Measurements from ENCODE around the gene ZNF444.

ZNF444 gene

GRCh38 chr19:56158170-56158757, 17.2 kb downstream of the ZNF444 start:
- no peak overlapping the region for H2AFZ ChIP-seq (ENCODE audit: low read length)
- no peaks in the 10 kb centered on the region for H3K79me2 ChIP-seq (ENCODE audit: insufficient read depth, low read length)
- TF ChIP-seq EZH2phosphoT487 (IDR thresholded peaks at IDR 0.05; ENCODE audit: borderline replicate concordance) (no peak), CTCF (conservative IDR thresholded peaks at IDR 0.05; ENCODE audit: low read length) (no peak)
- no peak overlapping the region for H3K4me3 ChIP-seq (ENCODE audit: low read length, poor library complexity, severe bottlenecking)
- no peaks in the 10 kb centered on the region for H3K9me3 ChIP-seq (ENCODE audit: insufficient read depth, low read depth, low read length)
- H3K9me2 ChIP-seq (replicated peaks; ENCODE audit: low read depth, low read length), result no peaks in the 10 kb centered on the region
- peaks cover 53% of the 10 kb centered on the region; the same call in 1 of the 2 replicates for H3K36me3 ChIP-seq (ENCODE audit: insufficient read depth, low read length)
- no peak overlapping the region for H3K4me2 ChIP-seq (ENCODE audit: low read depth, low read length, poor library complexity, severe bottlenecking)
- H3K9ac ChIP-seq (ENCODE audit: low read depth, low read length, poor library complexity, severe bottlenecking), result no peak overlapping the region
- H4K20me1 ChIP-seq (ENCODE audit: insufficient read depth, low read length, poor library complexity, severe bottlenecking), result peaks cover 7% of the 10 kb centered on the region
- H3K27me3 ChIP-seq (ENCODE audit: insufficient read depth, low read length, poor library complexity, severe bottlenecking), result no peaks in the 10 kb centered on the region
- H3K4me1 ChIP-seq (ENCODE audit: insufficient read depth, low read length, poor library complexity, severe bottlenecking), result peaks cover 16% of the 10 kb centered on the region
- no peaks in the 10 kb centered on the region for H3F3A ChIP-seq (ENCODE audit: low read depth)

- peaks cover 20% of the 10 kb centered on the region for H3K4me1 ChIP-seq (ENCODE audit: insufficient read depth, low read length, poor library complexity, severe bottlenecking)
- H3K9me2 ChIP-seq (replicated peaks; ENCODE audit: low read depth, low read length), result no peaks in the 10 kb centered on the region
- H3K4me3 ChIP-seq (ENCODE audit: low read length, poor library complexity, severe bottlenecking), result no peak overlapping the region
- H3K9me3 ChIP-seq (ENCODE audit: insufficient read depth, low read depth, low read length), result no peaks in the 10 kb centered on the region
- no peak for TF ChIP-seq CTCF (conservative IDR thresholded peaks at IDR 0.05; ENCODE audit: low read length)
- TF ChIP-seq EZH2phosphoT487 (IDR thresholded peaks at IDR 0.05; ENCODE audit: borderline replicate concordance), result no peak
- peaks cover 51% of the 10 kb centered on the region; the same call in 1 of the 2 replicates for H3K36me3 ChIP-seq (ENCODE audit: insufficient read depth, low read length)
- H3F3A ChIP-seq (ENCODE audit: low read depth), result no peaks in the 10 kb centered on the region
- H3K9ac ChIP-seq (ENCODE audit: low read depth, low read length, poor library complexity, severe bottlenecking), result no peak overlapping the region
- H3K27me3 ChIP-seq (ENCODE audit: insufficient read depth, low read length, poor library complexity, severe bottlenecking), result no peaks in the 10 kb centered on the region
- no peaks in the 10 kb centered on the region for H3K79me2 ChIP-seq (ENCODE audit: insufficient read depth, low read length)
- no peak overlapping the region for H2AFZ ChIP-seq (ENCODE audit: low read length)
- peaks cover 3% of the 10 kb centered on the region for H4K20me1 ChIP-seq (ENCODE audit: insufficient read depth, low read length, poor library complexity, severe bottlenecking)
- no peak overlapping the region for H3K4me2 ChIP-seq (ENCODE audit: low read depth, low read length, poor library complexity, severe bottlenecking)
Observed at GRCh38 chr19:56159009-56159559, 18.0 kb downstream of the ZNF444 start.

- H4K20me1 ChIP-seq (ENCODE audit: insufficient read depth, low read length, poor library complexity, severe bottlenecking), result no peaks in the 10 kb centered on the region
- no peaks in the 10 kb centered on the region for H3F3A ChIP-seq (ENCODE audit: low read depth)
- H3K79me2 ChIP-seq (ENCODE audit: insufficient read depth, low read length), result no peaks in the 10 kb centered on the region
- no peak overlapping the region for H3K4me2 ChIP-seq (ENCODE audit: low read depth, low read length, poor library complexity, severe bottlenecking)
- H3K27me3 ChIP-seq (ENCODE audit: insufficient read depth, low read length, poor library complexity, severe bottlenecking), result no peaks in the 10 kb centered on the region
- peaks cover 24% of the 10 kb centered on the region for H3K4me1 ChIP-seq (ENCODE audit: insufficient read depth, low read length, poor library complexity, severe bottlenecking)
- H3K36me3 ChIP-seq (ENCODE audit: insufficient read depth, low read length), result peaks cover 46% of the 10 kb centered on the region; the same call in 1 of the 2 replicates
- no peaks in the 10 kb centered on the region for H3K9me2 ChIP-seq (replicated peaks; ENCODE audit: low read depth, low read length)
- no peak overlapping the region for H3K4me3 ChIP-seq (ENCODE audit: low read length, poor library complexity, severe bottlenecking)
- H3K9me3 ChIP-seq (ENCODE audit: insufficient read depth, low read depth, low read length), result no peaks in the 10 kb centered on the region
- no peak for TF ChIP-seq CTCF (conservative IDR thresholded peaks at IDR 0.05; ENCODE audit: low read length)
- no peak for TF ChIP-seq EZH2phosphoT487 (IDR thresholded peaks at IDR 0.05; ENCODE audit: borderline replicate concordance)
- no peak overlapping the region for H3K9ac ChIP-seq (ENCODE audit: low read depth, low read length, poor library complexity, severe bottlenecking)
- H2AFZ ChIP-seq (ENCODE audit: low read length), result no peak overlapping the region
Observed at GRCh38 chr19:56159622-56160271, 18.7 kb downstream of the ZNF444 start.
